IMR-90 (cell line): Measurements from ENCODE around the gene STRIP2. TPM values are rescaled to one million over a fixed set of nuclear protein-coding genes. Genes with fewer than 3 reads are reported as not detected.

ENCODE experiments used
- ATAC-seq: fragments of 200-7000 bp; cut with Tn5 transposase; 2 replicates; pipeline ENCODE4 v1.9.1; 2020; ENCODE audit warnings: low read depth, mild to moderate bottlenecking, moderate library complexity
- BruUV-seq: library from RNA; stranded (reverse); fragments of 400-500 nt; replicated peaks from 2 replicates; lab custom pipeline; 2021; lab: Mats Ljungman, UMichigan
- CTCF ChIA-PET: fragments of 300-600 bp; formaldehyde crosslinking; extraction: SDS; loops from one replicate; lab custom pipeline; 2021; ENCODE audit warnings: antibody characterized with exemption; lab: Yijun Ruan, JAX
- POLR2A ChIA-PET: fragments of 300-600 bp; sonication (Branson Sonifier 250); formaldehyde crosslinking; loops from one replicate; lab custom pipeline; 2022; ENCODE audit warnings: antibody characterized with exemption; ENCODE audit not compliant: unreplicated experiment; lab: Charles Lee
- DNase-seq: peaks from one replicate; pipeline ENCODE4 v3.0.0; 2013
- H2AFZ ChIP-seq: replicated peaks from 2 replicates; pipeline ENCODE3; 2013; ENCODE audit warnings: low read length, mild to moderate bottlenecking; ENCODE audit not compliant: poor library complexity
- H2AK5ac ChIP-seq: 2 replicates; pipeline ENCODE4 v1.6.1; 2013; ENCODE audit warnings: low read depth, low read length, inconsistent platforms
- H2AK9ac ChIP-seq: replicated peaks from 2 replicates; pipeline ENCODE3; 2013; ENCODE audit warnings: mild to moderate bottlenecking, low read depth, low read length, moderate library complexity; ENCODE audit not compliant: poor library complexity
- H2BK120ac ChIP-seq: 2 replicates; pipeline ENCODE4 v1.6.1; 2013; ENCODE audit warnings: low read depth, low read length, inconsistent platforms
- H2BK15ac ChIP-seq: 3 replicates; pipeline ENCODE4 v1.6.1; 2013; ENCODE audit warnings: low read depth, low read length, inconsistent platforms
- H2BK20ac ChIP-seq: 2 replicates; pipeline ENCODE4 v1.6.1; 2013; ENCODE audit warnings: low read depth, mild to moderate bottlenecking, inconsistent platforms, low read length, moderate library complexity
- H2BK5ac ChIP-seq: 2 replicates; pipeline ENCODE4 v1.6.1; 2013; ENCODE audit warnings: mild to moderate bottlenecking, low read depth, low read length, inconsistent platforms; ENCODE audit not compliant: poor library complexity, severe bottlenecking
- H3K14ac ChIP-seq: replicated peaks from 2 replicates; pipeline ENCODE4 v1.6.1; 2013; ENCODE audit warnings: low read depth, low read length, inconsistent platforms
- H3K18ac ChIP-seq: 2 replicates; pipeline ENCODE4 v1.6.1; 2013; ENCODE audit warnings: low read depth, low read length, control low read depth
- H3K23ac ChIP-seq: 2 replicates; pipeline ENCODE4 v1.6.1; 2013; ENCODE audit warnings: low read depth, low read length, inconsistent platforms
- H3K27ac ChIP-seq: 2 replicates; pipeline ENCODE4 v1.5.1; 2013; ENCODE audit warnings: mild to moderate bottlenecking, control low read depth, low read length; ENCODE audit not compliant: insufficient read depth
- H3K27me3 ChIP-seq: 2 replicates; pipeline ENCODE4 v1.6.1; 2013; ENCODE audit warnings: low read length; ENCODE audit not compliant: control insufficient read depth, insufficient read depth
- H3K36me3 ChIP-seq: 2 replicates; pipeline ENCODE4 v1.6.1; 2013; ENCODE audit warnings: low read length, mixed read lengths; ENCODE audit not compliant: control insufficient read depth, insufficient read depth
- H3K4ac ChIP-seq: 2 replicates; pipeline ENCODE4 v1.6.1; 2013; ENCODE audit warnings: low read depth, low read length, inconsistent platforms
- H3K4me1 ChIP-seq: 2 replicates; pipeline ENCODE4 v1.6.1; 2013; ENCODE audit warnings: low read length, mixed read lengths; ENCODE audit not compliant: control insufficient read depth, insufficient read depth
- H3K4me2 ChIP-seq: 2 replicates; pipeline ENCODE4 v1.6.1; 2013; ENCODE audit warnings: low read depth, mild to moderate bottlenecking, control low read depth, low read length, moderate library complexity
- H3K4me3 ChIP-seq: 2 replicates; pipeline ENCODE4 v1.5.1; 2013; ENCODE audit warnings: low read depth, mild to moderate bottlenecking, control low read depth, low read length, moderate library complexity; ENCODE audit not compliant: insufficient read depth
- H3K56ac ChIP-seq: 2 replicates; pipeline ENCODE4 v1.6.1; 2013; ENCODE audit warnings: low read length, inconsistent platforms; ENCODE audit not compliant: insufficient read depth; ENCODE audit errors: extremely low read depth
- H3K79me1 ChIP-seq, 2 experiments: 2 replicates each; pipeline ENCODE4 v1.6.1; 2013; ENCODE audit warnings: low read length in 2 of 2, inconsistent platforms in 1 of 2, low read depth in 1 of 2
- H3K9ac ChIP-seq: 2 replicates; pipeline ENCODE4 v1.6.1; 2013; ENCODE audit warnings: low read depth, low read length, control low read depth
- H3K9me1 ChIP-seq: 2 replicates; pipeline ENCODE4 v1.6.1; 2013; ENCODE audit warnings: low read length, inconsistent platforms; ENCODE audit not compliant: insufficient read depth
- H3K9me3 ChIP-seq: 2 replicates; pipeline ENCODE4 v1.6.1; 2013; ENCODE audit warnings: low read length; ENCODE audit not compliant: control insufficient read depth, insufficient read depth
- H4K20me1 ChIP-seq: 2 replicates; pipeline ENCODE4 v1.6.1; 2013; ENCODE audit warnings: low read length, inconsistent platforms; ENCODE audit not compliant: insufficient read depth
- H4K5ac ChIP-seq: 2 replicates; pipeline ENCODE4 v1.6.1; 2013; ENCODE audit warnings: mild to moderate bottlenecking, low read depth, low read length, control low read depth
- H4K8ac ChIP-seq, 2 experiments: 2 replicates each; pipeline ENCODE4 v1.6.1; 2013; ENCODE audit warnings: low read depth in 2 of 2, low read length in 2 of 2, control low read depth in 1 of 2, inconsistent platforms in 1 of 2
- H4K91ac ChIP-seq: 2 replicates; pipeline ENCODE4 v1.6.1; 2013; ENCODE audit warnings: low read depth, low read length, inconsistent platforms; ENCODE audit not compliant: insufficient read depth
- CEBPB ChIP-seq: IDR thresholded peaks from 2 replicates; pipeline ENCODE4 v1.6.1; 2012; ENCODE audit warnings: low read depth, low read length, improper control_type of control experiment
- CTCF ChIP-seq: conservative IDR thresholded peaks from 2 replicates; pipeline ENCODE4 v1.5.1; 2012; ENCODE audit warnings: mild to moderate bottlenecking, low read depth, low read length, improper control_type of control experiment
- FOS ChIP-seq: fragments of 150-350 bp; IDR thresholded peaks from 2 replicates; pipeline ENCODE4 v1.6.1; 2016; ENCODE audit warnings: low read depth, low read length
- NFE2L2 ChIP-seq: fragments of 150-350 bp; IDR thresholded peaks from 2 replicates; pipeline ENCODE4 v1.6.1; 2016; ENCODE audit warnings: low read depth, mild to moderate bottlenecking, low read length
- RFX5 ChIP-seq: IDR thresholded peaks from 2 replicates; pipeline ENCODE4 v1.8.0; 2012; ENCODE audit warnings: low read depth, mild to moderate bottlenecking, low read length, moderate library complexity
- USF2 ChIP-seq: fragments of 150-350 bp; IDR thresholded peaks from 2 replicates; pipeline ENCODE4 v1.6.1; 2017; ENCODE audit warnings: mild to moderate bottlenecking, antibody characterized with exemption, low read length, low read depth
- WGBS, 2 experiments: methylation state at CpG; one replicate each; pipeline versions ENCODE4 v1.1.5 to v1.1.7; 2013; ENCODE audit warnings: missing lambda C conversion rate in 2 of 2; ENCODE audit not compliant: insufficient read length in 1 of 2; ENCODE audit errors: extremely low coverage in 2 of 2; 5-methylcytosine and 5-hydroxymethylcytosine counted together
- dilution Hi-C: fragments of 300-500 bp; cut with HindIII; formaldehyde crosslinking; loops from one replicate; pipeline ENCODE4 v1.14.3; 2018; ENCODE audit warnings: low sequenced_read_pairs; ENCODE audit not compliant: unreplicated experiment
- in situ Hi-C: fragments of 300-500 bp; cut with MboI; formaldehyde crosslinking; loops from 3 replicates; pipeline ENCODE4 v1.14.3; 2019; ENCODE audit warnings: low sequenced_read_pairs, inconsistent platforms, mixed read lengths
- intact Hi-C: fragments of 100-400 bp; cut with micrococcal nuclease; formaldehyde crosslinking; loops from 2 replicates; pipeline ENCODE4 v1.10.0; 2022
- polyA plus RNA-seq, 3 experiments: library from polyadenylated mRNA; depleted of rRNA; stranded (reverse); fragments of >200 nt; gene quantifications; 2 replicates each; pipeline ENCODE4 v1.2.3, GENCODE V29; 2012; ENCODE audit warnings: low replicate concordance in 1 of 3
- total RNA-seq: library from RNA; depleted of rRNA; stranded (reverse); fragments of >200 nt; gene quantifications from 2 replicates; pipeline ENCODE4 v1.2.3, GENCODE V29; 2012

STRIP2 gene
- total and polyA plus RNA-seq, 2 of the 4 experiments (the other 2 are of a cell fraction) = 1.8 to 3.0 TPM

- Histone ChIP-seq H2BK20ac (peak overlapping the region; percentile 73), H3K9ac (no peak overlapping the region), H3K36me3 (no peaks in the 10 kb centered on the region), H2BK15ac (0 out of 3 replicates have a peak overlapping the region, but pooled peaks have one; percentile 8), H2BK120ac (peak overlapping the region; percentile 31), H2BK5ac (peak overlapping the region; percentile 27), H4K8ac (peak overlapping the region in 1 of 2 experiments; percentile 4; a peak in 1 of 4 replicates), H2AFZ (no peak overlapping the region), H3K9me3 (no peaks in the 10 kb centered on the region), H3K14ac (no peak overlapping the region), H2AK9ac (no peak overlapping the region), H4K20me1 (no peaks in the 10 kb centered on the region), H4K5ac (peak overlapping the region; percentile 22; the same call in 1 of the 2 replicates), H2AK5ac (0 out of 2 replicates have a peak overlapping the region, but pooled peaks have one; percentile 16), H3K4me3 (no peak overlapping the region), H3K4me1 (peaks cover 5% of the 10 kb centered on the region; the same call in 1 of the 2 replicates), H4K91ac (peak overlapping the region; percentile 38; the same call in 1 of the 2 replicates), H3K4ac (peak overlapping the region; percentile 64), H3K27me3 (no peaks in the 10 kb centered on the region), H3K18ac (peak overlapping the region; percentile 67), H3K23ac (no peak overlapping the region), H3K9me1 (no peaks in the 10 kb centered on the region), H3K56ac (peak overlapping the region; percentile 10; the same call in 1 of the 2 replicates), H3K79me1 (no peaks in the 10 kb centered on the region), H3K4me2 (no peak overlapping the region; the same call in 1 of the 2 replicates), H3K27ac (peak overlapping the region; percentile 46; the same call in 1 of the 2 replicates)
- intact Hi-C loops = loop anchor here (5.0 to 10.0 kb wide), 2 partner anchors 344 to 531 kb away; no protein-coding TSS in a partner anchor
- ChIA-PET POLR2A (no interaction called here), CTCF (interaction anchor here (0.5 to 1.7 kb wide), 4 partner anchors 13 to 262 kb away, joined by 3 to 5 read pairs (median 4); no protein-coding TSS in a partner anchor)
- dilution Hi-C loops = no loop called here
- in situ Hi-C loops = loop anchor here (25.0 kb wide), 1 partner anchor 531 kb away; no protein-coding TSS in a partner anchor
- no TSS peak for BruUV-seq
- TF ChIP-seq USF2 = no peak
- no peak for TF ChIP-seq RFX5
- peak; percentile 13; the same call in 1 of the 2 replicates for TF ChIP-seq FOS
- TF ChIP-seq CTCF = no peak
- no peak for TF ChIP-seq NFE2L2
- peak; percentile 91 for TF ChIP-seq CEBPB
- WGBS, 2 experiments = 0% methylated on average over 1 of the region's 6 CpGs; no CpG with 5 or more reads in 1 of the 2 experiments
- ATAC-seq (peak; percentile 93), DNase-seq (peak; percentile 82)
These were observed 46.6 kb downstream of the STRIP2 start for GRCh38 chr7:129480674-129481363.
